CD14-positive monocyte (primary cell): ENCODE results near the gene SETD1B. TPM values are rescaled to one million over a fixed set of nuclear protein-coding genes. Genes with fewer than 3 reads are reported as not detected.

Experiments
- DNase-seq, 3 donors: peaks; one replicate each; pipeline ENCODE4 v3.0.0-alpha.2; 2011 to 2022
- H2AFZ ChIP-seq: 2 replicates; pipeline ENCODE4 v1.6.0; 2012; ENCODE audit warnings: mild to moderate bottlenecking, low read depth, low read length, inconsistent platforms; ENCODE audit not compliant: insufficient read depth, poor library complexity, severe bottlenecking
- H3K27ac ChIP-seq, 2 donors: 1 replicate in 1 of 2; 2 replicates in 1 of 2; pipeline ENCODE4 v1.5.1; 2012 to 2013; ENCODE audit warnings: low read length in 2 of 2, control low read depth in 1 of 2, inconsistent platforms in 1 of 2, low read depth in 1 of 2, mild to moderate bottlenecking in 1 of 2
- H3K27me3 ChIP-seq, 2 donors: one replicate each; pipeline versions ENCODE4 v1.6.0 to v1.6.1; 2011 to 2013; ENCODE audit warnings: low read length in 2 of 2; ENCODE audit not compliant: control insufficient read depth in 2 of 2, insufficient read depth in 2 of 2
- H3K36me3 ChIP-seq, 2 donors: replicated peaks in 1 of 2; 1 replicate in 1 of 2; 2 replicates in 1 of 2; pipeline versions ENCODE4 v1.5.1 to v1.6.1; 2012 to 2013; ENCODE audit warnings: low read length in 2 of 2, control low read depth in 1 of 2, inconsistent platforms in 1 of 2, mild to moderate bottlenecking in 1 of 2; ENCODE audit not compliant: insufficient read depth in 2 of 2, control insufficient read depth in 1 of 2
- H3K4me1 ChIP-seq, 2 donors: 1 replicate in 1 of 2; 2 replicates in 1 of 2; pipeline versions ENCODE4 v1.5.1 to v1.6.1; 2012 to 2013; ENCODE audit warnings: low read length in 2 of 2, control low read depth in 1 of 2, inconsistent platforms in 1 of 2, mild to moderate bottlenecking in 1 of 2, moderate library complexity in 1 of 2; ENCODE audit not compliant: insufficient read depth in 2 of 2, control insufficient read depth in 1 of 2
- H3K4me2 ChIP-seq: replicated peaks from 2 replicates; pipeline ENCODE3; 2012; ENCODE audit warnings: low read length, moderate library complexity, mild to moderate bottlenecking; ENCODE audit not compliant: poor library complexity, severe bottlenecking; ENCODE audit errors: extremely low read depth
- H3K4me3 ChIP-seq, 3 experiments: fragments of 200-600 bp in 1 of 3; sonication (generic) in 1 of 3; replicated peaks in 1 of 3; 1 replicate in 2 of 3; 2 replicates in 1 of 3; pipeline ENCODE4 v1.5.1; 2011 to 2013; ENCODE audit warnings: low read length in 3 of 3, mild to moderate bottlenecking in 3 of 3, control low read depth in 2 of 3, low read depth in 2 of 3, inconsistent platforms in 1 of 3, moderate library complexity in 1 of 3
- H3K79me2 ChIP-seq: 2 replicates; pipeline ENCODE4 v1.6.0; 2012; ENCODE audit warnings: mild to moderate bottlenecking, control low read depth, inconsistent platforms, low read length, moderate library complexity; ENCODE audit not compliant: insufficient read depth
- H3K9ac ChIP-seq: 2 replicates; pipeline ENCODE4 v1.6.0; 2017; ENCODE audit warnings: low read length, mild to moderate bottlenecking; ENCODE audit not compliant: insufficient read depth, poor library complexity, severe bottlenecking
- H3K9me3 ChIP-seq, 2 donors: replicated peaks in 1 of 2; 1 replicate in 1 of 2; 2 replicates in 1 of 2; pipeline versions ENCODE4 v1.5.1 to v1.6.1; 2012 to 2013; ENCODE audit warnings: low read length in 2 of 2, control low read depth in 1 of 2; ENCODE audit not compliant: control insufficient read depth in 1 of 2, insufficient read depth in 1 of 2
- H4K20me1 ChIP-seq: 2 replicates; pipeline ENCODE4 v1.6.0; 2012; ENCODE audit warnings: mild to moderate bottlenecking, low read length, control low read depth, moderate library complexity; ENCODE audit not compliant: insufficient read depth
- H3K27ac Mint-ChIP-seq, 7 donors: one replicate each; pipeline ENCODE4 v1.8.0; 2020; ENCODE audit warnings: mild to moderate bottlenecking in 7 of 7, mixed read lengths in 7 of 7, moderate library complexity in 6 of 7, inconsistent platforms in 2 of 7
- H3K27me3 Mint-ChIP-seq, 3 donors: one replicate each; pipeline ENCODE4 v1.8.0; 2021 to 2022; ENCODE audit warnings: low read depth in 3 of 3, mild to moderate bottlenecking in 3 of 3, mixed read lengths in 3 of 3, moderate library complexity in 3 of 3, inconsistent platforms in 1 of 3
- H3K36me3 Mint-ChIP-seq, 2 donors: one replicate each; pipeline ENCODE4 v1.8.0; 2020; ENCODE audit warnings: mixed read lengths in 2 of 2, inconsistent platforms in 1 of 2, mild to moderate bottlenecking in 1 of 2
- H3K4me1 Mint-ChIP-seq: one replicate; pipeline ENCODE4 v1.8.0; 2020; ENCODE audit warnings: mild to moderate bottlenecking, mixed read lengths
- H3K4me3 Mint-ChIP-seq, 2 donors: one replicate each; pipeline ENCODE4 v1.8.0; 2020; ENCODE audit warnings: mild to moderate bottlenecking in 2 of 2, mixed read lengths in 2 of 2, moderate library complexity in 1 of 2
- H3K9me3 Mint-ChIP-seq, 7 donors: one replicate each; pipeline ENCODE4 v1.8.0; 2020 to 2022; ENCODE audit warnings: mixed read lengths in 7 of 7, mild to moderate bottlenecking in 6 of 7, moderate library complexity in 6 of 7, inconsistent platforms in 2 of 7
- CTCF ChIP-seq: fragments of 200-600 bp; IDR thresholded peaks from one replicate; pipeline ENCODE4 v1.8.0; 2022; ENCODE audit warnings: antibody characterized with exemption, mild to moderate bottlenecking
- WGBS: methylation state at CpG from one replicate; pipeline ENCODE4 v1.1.5; 2013; ENCODE audit warnings: missing lambda C conversion rate; ENCODE audit not compliant: insufficient coverage; 5-methylcytosine and 5-hydroxymethylcytosine counted together
- intact Hi-C, 2 donors: fragments of 100-400 bp; cut with micrococcal nuclease; formaldehyde crosslinking; loops; one replicate each; pipeline versions ENCODE4 v1.15.0 to v1.15.1; 2023
- polyA plus RNA-seq, 3 donors: library from polyadenylated mRNA; depleted of rRNA in 1 of 3; unstranded in 2 of 3; stranded (reverse) in 1 of 3; fragments of 300-500 nt in 2 of 3; fragments of >200 nt in 1 of 3; fragmentation: Illumina TruSeq in 2 of 3; gene quantifications; 1 replicate in 2 of 3; 2 replicates in 1 of 3; pipeline ENCODE4 v1.2.3, GENCODE V29; 2012 to 2021

SETD1B gene
- polyA plus RNA-seq, 3 donors = 0.28 to 9.0 (median 0.60) TPM

- intact Hi-C loops = no loop called here
- Mint-ChIP-seq H3K36me3 (peaks cover 0 to 2% of the 10 kb centered on the region in 2 donors), H3K4me3 (no peak overlapping the region), H3K9me3 (no peaks in the 10 kb centered on the region), H3K27ac (no peak overlapping the region), H3K27me3 (peaks cover 0 to 2% (median 0%) of the 10 kb centered on the region in 3 donors), H3K4me1 (peaks cover 6% of the 10 kb centered on the region)
- Histone ChIP-seq H3K4me2 (no peak overlapping the region), H3K4me1 (no peaks in the 10 kb centered on the region), H2AFZ (no peak overlapping the region), H3K27me3 (no peaks in the 10 kb centered on the region), H3K9ac (no peak overlapping the region), H3K36me3 (no peaks in the 10 kb centered on the region), H4K20me1 (no peaks in the 10 kb centered on the region), H3K27ac (no peak overlapping the region), H3K9me3 (no peaks in the 10 kb centered on the region), H3K79me2 (no peaks in the 10 kb centered on the region), H3K4me3 (no peak overlapping the region)
- WGBS = 97% methylated on average over 10 of the region's 10 CpGs
- no peak for TF ChIP-seq CTCF
- DNase-seq = no peak
These were observed 36.2 kb upstream of the SETD1B start for GRCh38 chr12:121767525-121768016.

GRCh38 chr12:121769297-121769830, 34.4 kb upstream of the SETD1B start:
- H3K36me3 Mint-ChIP-seq = no peaks in the 10 kb centered on the region
- Histone ChIP-seq H4K20me1 (no peaks in the 10 kb centered on the region), H3K4me1 (peaks cover 0 to 7% of the 10 kb centered on the region in 2 donors), H3K4me2 (no peak overlapping the region), H3K27me3 (no peaks in the 10 kb centered on the region), H3K27ac (no peak overlapping the region), H3K79me2 (no peaks in the 10 kb centered on the region), H3K9ac (no peak overlapping the region), H3K9me3 (no peaks in the 10 kb centered on the region), H3K4me3 (no peak overlapping the region), H3K36me3 (no peaks in the 10 kb centered on the region), H2AFZ (no peak overlapping the region)
- no peaks in the 10 kb centered on the region for H3K9me3 Mint-ChIP-seq
- H3K27ac Mint-ChIP-seq = peak overlapping the region in 2 of 7 donors; percentile 0 to 30
- intact Hi-C loops = no loop called here
- DNase-seq = no peak
- H3K4me3 Mint-ChIP-seq = no peak overlapping the region
- WGBS = 93% methylated on average over 9 of the region's 9 CpGs
- TF ChIP-seq CTCF = no peak
- peaks cover 0 to 2% (median 0%) of the 10 kb centered on the region in 3 donors for H3K27me3 Mint-ChIP-seq
- peaks cover 10% of the 10 kb centered on the region for H3K4me1 Mint-ChIP-seq
